Measurements from ENCODE around the gene TMEM225B.

TMEM225B gene

GRCh38 chr7:99642027-99642426 is 44.0 kb downstream of the TMEM225B start:
- no peak overlapping the region for H3K27ac ChIP-seq (ENCODE audit: low read depth, low read length)
- H4K20me1 ChIP-seq (ENCODE audit: control insufficient read depth, insufficient read depth, low read depth, low read length), result no peaks in the 10 kb centered on the region
- no peaks in the 10 kb centered on the region for H3K27me3 ChIP-seq (ENCODE audit: control insufficient read depth, low read length)
- no peak for TF ChIP-seq CTCF (IDR thresholded peaks at IDR 0.05; ENCODE audit: low read depth, low read length, poor library complexity, severe bottlenecking)
- H3K9me2 ChIP-seq (replicated peaks; ENCODE audit: control insufficient read depth, low read length), result no peaks in the 10 kb centered on the region
- H3K79me2 ChIP-seq (ENCODE audit: control insufficient read depth, low read length), result no peaks in the 10 kb centered on the region
- no peak overlapping the region for H3K4me2 ChIP-seq (ENCODE audit: low read length)
- H3K4me1 ChIP-seq (ENCODE audit: control insufficient read depth, low read length), result no peaks in the 10 kb centered on the region
- no peaks in the 10 kb centered on the region for H3K36me3 ChIP-seq (ENCODE audit: control insufficient read depth, low read length)
- H3K9me3 ChIP-seq (ENCODE audit: control insufficient read depth, insufficient read depth, low read length), result no peaks in the 10 kb centered on the region
- H3F3A ChIP-seq (ENCODE audit: control insufficient read depth, insufficient read depth), result peaks cover 3% of the 10 kb centered on the region; the same call in 1 of the 2 replicates
- no peak overlapping the region for H3K4me3 ChIP-seq (ENCODE audit: low read length)

GRCh38 chr7:99643464-99643863 is 45.4 kb downstream of the TMEM225B start:
- H3K4me1 ChIP-seq (ENCODE audit: control insufficient read depth, low read length), result no peaks in the 10 kb centered on the region
- H3F3A ChIP-seq (ENCODE audit: control insufficient read depth, insufficient read depth), result no peaks in the 10 kb centered on the region
- no peaks in the 10 kb centered on the region for H3K27me3 ChIP-seq (ENCODE audit: control insufficient read depth, low read length)
- H3K9me2 ChIP-seq (replicated peaks; ENCODE audit: control insufficient read depth, low read length), result no peaks in the 10 kb centered on the region
- no peak overlapping the region for H3K4me3 ChIP-seq (ENCODE audit: low read length)
- no peak overlapping the region for H3K4me2 ChIP-seq (ENCODE audit: low read length)
- no peaks in the 10 kb centered on the region for H3K9me3 ChIP-seq (ENCODE audit: control insufficient read depth, insufficient read depth, low read length)
- no peaks in the 10 kb centered on the region for H3K79me2 ChIP-seq (ENCODE audit: control insufficient read depth, low read length)
- H3K36me3 ChIP-seq (ENCODE audit: control insufficient read depth, low read length), result no peaks in the 10 kb centered on the region
- no peak overlapping the region for H3K27ac ChIP-seq (ENCODE audit: low read depth, low read length)
- H4K20me1 ChIP-seq (ENCODE audit: control insufficient read depth, insufficient read depth, low read depth, low read length), result no peaks in the 10 kb centered on the region
- TF ChIP-seq EZH2phosphoT487 (IDR thresholded peaks at IDR 0.05; ENCODE audit: borderline replicate concordance, low read length), result no peak
- no peak for TF ChIP-seq CTCF (IDR thresholded peaks at IDR 0.05; ENCODE audit: low read depth, low read length, poor library complexity, severe bottlenecking)

GRCh38 chr7:99644431-99644830 is 46.4 kb downstream of the TMEM225B start:
- Histone ChIP-seq H3K79me2 (ENCODE audit: control insufficient read depth, low read length) (no peaks in the 10 kb centered on the region), H3K27me3 (ENCODE audit: control insufficient read depth, low read length) (no peaks in the 10 kb centered on the region), H3K9me3 (ENCODE audit: control insufficient read depth, insufficient read depth, low read length) (no peaks in the 10 kb centered on the region), H4K20me1 (ENCODE audit: control insufficient read depth, insufficient read depth, low read depth, low read length) (no peaks in the 10 kb centered on the region; the same call in 1 of the 2 replicates), H3K4me1 (ENCODE audit: control insufficient read depth, low read length) (no peaks in the 10 kb centered on the region), H3K36me3 (ENCODE audit: control insufficient read depth, low read length) (no peaks in the 10 kb centered on the region), H3K4me3 (ENCODE audit: low read length) (no peak overlapping the region), H3K4me2 (ENCODE audit: low read length) (no peak overlapping the region), H3K9me2 (replicated peaks; ENCODE audit: control insufficient read depth, low read length) (no peaks in the 10 kb centered on the region), H3K27ac (ENCODE audit: low read depth, low read length) (no peak overlapping the region), H3F3A (ENCODE audit: control insufficient read depth, insufficient read depth) (no peaks in the 10 kb centered on the region)
- TF ChIP-seq CTCF (IDR thresholded peaks at IDR 0.05; ENCODE audit: low read depth, low read length, poor library complexity, severe bottlenecking), result no peak
- no peak for TF ChIP-seq EZH2phosphoT487 (IDR thresholded peaks at IDR 0.05; ENCODE audit: borderline replicate concordance, low read length)

- Histone ChIP-seq H3K4me3 (ENCODE audit: low read length) (no peak overlapping the region), H3F3A (ENCODE audit: control insufficient read depth, insufficient read depth) (no peaks in the 10 kb centered on the region), H3K27me3 (ENCODE audit: control insufficient read depth, low read length) (no peaks in the 10 kb centered on the region), H3K36me3 (ENCODE audit: control insufficient read depth, low read length) (no peaks in the 10 kb centered on the region), H3K9me2 (replicated peaks; ENCODE audit: control insufficient read depth, low read length) (no peaks in the 10 kb centered on the region), H3K79me2 (ENCODE audit: control insufficient read depth, low read length) (no peaks in the 10 kb centered on the region), H3K4me1 (ENCODE audit: control insufficient read depth, low read length) (no peaks in the 10 kb centered on the region), H3K27ac (ENCODE audit: low read depth, low read length) (no peak overlapping the region), H3K4me2 (ENCODE audit: low read length) (no peak overlapping the region), H3K9me3 (ENCODE audit: control insufficient read depth, insufficient read depth, low read length) (no peaks in the 10 kb centered on the region), H4K20me1 (ENCODE audit: control insufficient read depth, insufficient read depth, low read depth, low read length) (no peaks in the 10 kb centered on the region; the same call in 1 of the 2 replicates)
- TF ChIP-seq CTCF (IDR thresholded peaks at IDR 0.05; ENCODE audit: low read depth, low read length, poor library complexity, severe bottlenecking), result no peak
- TF ChIP-seq EZH2phosphoT487 (IDR thresholded peaks at IDR 0.05; ENCODE audit: borderline replicate concordance, low read length), result no peak
Observed at GRCh38 chr7:99645590-99645989, 47.5 kb downstream of the TMEM225B start.

All from DOHH2 (cell line).